Right atrium auricular region (tissue), 2 donors: Measurements from ENCODE around the gene PWWP2A. TPM values are rescaled to one million over a fixed set of nuclear protein-coding genes. Genes with fewer than 3 reads are reported as not detected.

Experiments used
- DNase-seq: peaks from one replicate; pipeline ENCODE4 v3.0.0-alpha.2; 2019; ENCODE audit warnings: low spot score
- H3K27ac ChIP-seq, 2 donors: fragments of 200-600 bp; sonication (generic); 1 replicate in 1 of 2; 2 replicates in 1 of 2; pipeline ENCODE4 v1.5.1; 2016 to 2019
- H3K27me3 ChIP-seq, 2 donors: fragments of 200-600 bp; sonication (generic); one replicate each; pipeline versions ENCODE4 v1.5.1 to v1.6.0; 2017 to 2019
- H3K36me3 ChIP-seq: fragments of 200-600 bp; sonication (generic); one replicate; pipeline ENCODE4 v1.5.1; 2016
- H3K4me1 ChIP-seq, 2 donors: fragments of 200-600 bp; sonication (generic); one replicate each; pipeline versions ENCODE4 v1.5.1 to v1.6.0; 2017 to 2019
- H3K4me3 ChIP-seq, 2 donors: fragments of 200-600 bp; sonication (generic); 1 replicate in 1 of 2; 2 replicates in 1 of 2; pipeline ENCODE4 v1.5.1; 2017 to 2019; ENCODE audit warnings: mild to moderate bottlenecking in 1 of 2, moderate library complexity in 1 of 2
- H3K9me3 ChIP-seq, 2 donors: fragments of 200-600 bp; sonication (generic); one replicate each; pipeline ENCODE4 v1.5.1; 2019
- CTCF ChIP-seq, 2 donors: fragments of 200-600 bp; sonication (generic); IDR thresholded peaks; one replicate each; pipeline ENCODE4 v1.5.1; 2019; ENCODE audit warnings: antibody characterized with exemption in 2 of 2
- total RNA-seq, 2 donors: library from RNA; depleted of rRNA; stranded (reverse); fragments of >200 nt; gene quantifications; one replicate each; pipeline ENCODE4 v1.1.0, GENCODE V29; 2016

Gene PWWP2A
- total RNA-seq, 2 donors from 2014 or later: 16.7 to 21.3 TPM

GRCh38 chr5:160088805-160089204 is 30.4 kb downstream of the PWWP2A start:
- Histone ChIP-seq H3K9me3 (no peaks in the 10 kb centered on the region), H3K4me3 (no peak overlapping the region), H3K27me3 (no peaks in the 10 kb centered on the region), H3K36me3 (peaks cover 24% of the 10 kb centered on the region), H3K4me1 (peaks cover 0 to under 1% of the 10 kb centered on the region in 2 donors), H3K27ac (no peak overlapping the region)
- no peak for TF ChIP-seq CTCF (IDR thresholded peaks at IDR 0.05)
- DNase-seq: no peak

GRCh38 chr5:160087199-160087598 is 32.1 kb downstream of the PWWP2A start:
- no peak for TF ChIP-seq CTCF (IDR thresholded peaks at IDR 0.05)
- Histone ChIP-seq H3K4me1 (peaks cover 0 to 14% of the 10 kb centered on the region in 2 donors), H3K4me3 (no peak overlapping the region), H3K27ac (no peak overlapping the region), H3K27me3 (no peaks in the 10 kb centered on the region), H3K9me3 (no peaks in the 10 kb centered on the region), H3K36me3 (peaks cover 8% of the 10 kb centered on the region)
- DNase-seq: no peak

- Histone ChIP-seq H3K9me3 (no peaks in the 10 kb centered on the region), H3K36me3 (peaks cover 2% of the 10 kb centered on the region), H3K27me3 (no peaks in the 10 kb centered on the region), H3K27ac (no peak overlapping the region), H3K4me3 (no peak overlapping the region), H3K4me1 (peaks cover 0 to 14% of the 10 kb centered on the region in 2 donors)
- no peak for DNase-seq
- TF ChIP-seq CTCF (IDR thresholded peaks at IDR 0.05): no peak
These were observed 35.1 kb downstream of the PWWP2A start for GRCh38 chr5:160084144-160084543.

- H3K4me3 ChIP-seq: no peak overlapping the region
- H3K36me3 ChIP-seq: peaks cover 3% of the 10 kb centered on the region
- H3K27me3 ChIP-seq: no peaks in the 10 kb centered on the region
- H3K4me1 ChIP-seq: peaks cover 0 to 14% of the 10 kb centered on the region in 2 donors
- H3K27ac ChIP-seq: no peak overlapping the region
- DNase-seq: no peak
- TF ChIP-seq CTCF (IDR thresholded peaks at IDR 0.05): no peak
- H3K9me3 ChIP-seq: no peaks in the 10 kb centered on the region
These were observed 35.7 kb downstream of the PWWP2A start for GRCh38 chr5:160083501-160083900.

GRCh38 chr5:160082614-160083500 is 36.4 kb downstream of the PWWP2A start:
- TF ChIP-seq CTCF (IDR thresholded peaks at IDR 0.05): no peak
- H3K36me3 ChIP-seq: peaks cover 4% of the 10 kb centered on the region
- no peaks in the 10 kb centered on the region for H3K27me3 ChIP-seq
- H3K4me1 ChIP-seq: peaks cover 0 to 14% of the 10 kb centered on the region in 2 donors
- H3K9me3 ChIP-seq: no peaks in the 10 kb centered on the region
- H3K4me3 ChIP-seq: no peak overlapping the region
- no peak for DNase-seq
- no peak overlapping the region for H3K27ac ChIP-seq
